NCI-H2196 (cell line): ENCODE data around the gene GATAD1.
"Not testable (repeated sequence)": the region's sequence is repeated elsewhere in the genome, so short reads cannot be mapped to it uniquely, and the experiment has no call there.

Source experiments
- DNase-seq: peaks from one replicate; lab custom pipeline; 2025; ENCODE audit not compliant: unreplicated experiment; lab: John Stamatoyannopoulos, UW

Gene GATAD1

DNA sequence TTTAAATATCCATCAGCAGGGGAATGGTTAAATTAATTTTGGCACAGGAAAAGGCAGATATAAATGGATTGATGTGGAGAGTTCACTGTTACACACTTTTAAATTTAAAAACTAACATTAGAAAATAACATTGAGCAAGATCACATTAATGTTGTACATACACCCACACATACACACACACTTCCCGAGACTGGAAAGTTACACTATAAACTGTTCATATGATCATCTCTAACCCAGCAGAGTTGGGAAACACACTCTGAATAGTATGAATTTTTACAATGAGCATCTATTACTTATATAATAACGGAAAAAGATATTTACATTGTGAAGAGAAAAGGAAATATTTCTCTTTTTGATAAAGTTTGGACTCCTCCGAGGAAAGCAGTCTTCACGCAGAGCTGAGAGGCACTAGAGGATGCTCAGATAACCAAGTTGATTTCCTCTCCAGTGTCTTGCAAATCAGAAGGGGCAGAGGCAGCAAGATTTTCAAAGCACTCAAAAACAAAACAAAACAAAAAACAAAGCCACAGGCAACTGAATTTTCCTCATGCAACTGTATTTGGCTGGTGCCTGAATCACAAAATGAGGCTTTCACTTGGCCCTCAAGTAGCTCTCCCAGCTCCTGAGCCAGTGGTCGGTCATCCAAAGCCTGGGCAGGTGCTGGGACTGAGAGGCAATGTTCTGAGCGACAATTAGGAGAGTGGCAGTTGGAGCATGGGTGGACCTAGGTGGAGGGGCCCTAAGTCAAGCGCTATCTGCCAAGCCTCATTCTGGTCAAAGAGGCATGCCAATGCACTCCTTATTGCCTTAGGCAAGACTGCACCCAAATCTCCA lies 10.5 kb upstream of the GATAD1 start:
- DNase-seq: no peak

DNA sequence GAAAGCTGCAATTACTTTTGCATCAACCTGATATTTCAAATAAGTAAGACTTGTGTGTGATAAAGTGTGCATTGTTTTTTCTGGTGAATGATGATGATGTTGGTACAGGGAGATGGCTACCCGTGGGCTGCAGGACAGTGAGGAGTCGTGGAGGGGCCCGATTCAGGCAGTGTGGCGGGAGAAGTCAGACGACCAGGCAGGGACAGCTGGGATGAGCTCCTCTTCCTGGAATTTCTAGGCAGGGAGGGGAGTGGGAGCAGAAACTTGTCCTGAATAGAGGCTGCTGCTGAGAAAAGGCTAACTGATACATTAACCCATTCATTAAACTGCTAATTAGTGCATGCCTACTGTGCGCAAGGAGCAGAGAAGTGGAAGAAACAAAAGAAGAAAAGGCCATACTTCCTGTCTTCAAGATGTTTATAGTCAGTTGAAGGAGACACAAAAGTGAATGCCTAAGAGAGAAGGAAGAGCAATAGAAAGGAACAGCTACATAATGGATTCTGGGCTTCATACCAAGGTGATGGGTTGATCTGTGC lies 9.3 kb upstream of the GATAD1 start:
- DNase-seq: no peak

DNA sequence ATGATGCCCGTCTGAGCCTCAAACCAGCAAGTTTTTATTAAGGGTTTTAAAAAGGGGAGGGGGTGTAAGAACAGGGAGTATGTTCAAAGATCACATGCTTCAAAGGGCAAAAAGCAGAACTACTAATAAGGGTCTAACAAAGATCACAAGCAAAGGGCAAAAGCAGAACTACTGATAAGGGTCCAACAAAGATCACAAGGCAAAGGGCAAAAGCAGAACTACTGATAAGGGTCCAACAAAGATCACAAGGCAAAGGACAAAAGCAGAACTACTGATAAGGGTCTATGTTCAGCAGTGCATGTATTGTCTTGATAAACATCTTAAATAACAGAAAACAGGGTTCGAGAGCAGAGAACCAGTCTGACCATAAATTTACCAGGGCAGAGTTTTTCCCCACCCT lies 4.6 kb upstream of the GATAD1 start:
- DNase-seq: not testable (repeated sequence)

DNA sequence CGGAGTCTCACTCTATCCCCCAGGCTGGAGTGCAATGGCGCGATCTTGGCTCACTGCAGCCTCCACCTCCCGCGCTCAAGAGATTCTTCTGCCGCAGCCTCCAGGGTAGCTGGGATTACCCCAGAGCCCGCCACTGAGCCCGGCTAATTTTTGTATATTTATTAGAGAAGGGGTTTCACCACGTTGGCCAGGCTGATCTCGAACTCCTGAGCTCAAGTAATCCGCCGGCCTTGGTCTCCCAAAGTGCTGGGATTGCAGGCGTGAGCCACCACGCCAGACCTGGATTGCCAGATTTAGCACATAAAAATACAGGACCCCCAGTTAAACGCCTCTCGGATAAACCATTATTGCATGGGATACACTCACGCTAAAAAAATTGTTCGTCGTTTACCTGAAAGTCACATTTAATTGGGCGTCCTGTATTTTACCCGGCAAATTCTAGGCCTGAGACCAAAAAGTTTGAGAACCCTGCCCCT lies 375 bp upstream of the GATAD1 start:
- DNase-seq: no peak

GRCh38 chr7:92448205-92448747 lies 994 bp downstream of the GATAD1 start:
- DNase-seq: peak; percentile 73

- DNase-seq: no peak
These were observed 4.4 kb downstream of the GATAD1 start for GRCh38 chr7:92451645-92452044.

DNA sequence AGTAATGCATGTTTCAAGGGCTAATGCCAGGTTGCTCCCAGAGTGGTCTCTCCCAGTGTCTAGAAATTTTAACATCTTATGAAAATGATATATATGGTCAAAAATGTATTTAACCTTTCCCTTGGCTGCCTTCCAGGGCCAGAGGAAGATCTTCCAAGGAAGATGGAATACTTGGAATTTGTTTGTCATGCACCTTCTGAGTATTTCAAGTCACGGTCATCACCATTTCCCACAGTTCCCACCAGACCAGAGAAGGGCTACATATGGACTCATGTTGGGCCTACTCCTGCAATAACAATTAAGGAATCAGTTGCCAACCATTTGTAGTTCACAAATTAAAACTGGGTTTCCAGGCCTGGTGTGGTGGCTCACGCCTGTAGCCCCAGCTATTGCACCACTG lies 9.0 kb downstream of the GATAD1 start:
- no peak for DNase-seq

- DNase-seq: no peak
These were observed 12.8 kb downstream of the GATAD1 start for GRCh38 chr7:92460109-92460508.

GRCh38 chr7:92460510-92460909 lies 13.2 kb downstream of the GATAD1 start:
- DNase-seq: no peak

DNA sequence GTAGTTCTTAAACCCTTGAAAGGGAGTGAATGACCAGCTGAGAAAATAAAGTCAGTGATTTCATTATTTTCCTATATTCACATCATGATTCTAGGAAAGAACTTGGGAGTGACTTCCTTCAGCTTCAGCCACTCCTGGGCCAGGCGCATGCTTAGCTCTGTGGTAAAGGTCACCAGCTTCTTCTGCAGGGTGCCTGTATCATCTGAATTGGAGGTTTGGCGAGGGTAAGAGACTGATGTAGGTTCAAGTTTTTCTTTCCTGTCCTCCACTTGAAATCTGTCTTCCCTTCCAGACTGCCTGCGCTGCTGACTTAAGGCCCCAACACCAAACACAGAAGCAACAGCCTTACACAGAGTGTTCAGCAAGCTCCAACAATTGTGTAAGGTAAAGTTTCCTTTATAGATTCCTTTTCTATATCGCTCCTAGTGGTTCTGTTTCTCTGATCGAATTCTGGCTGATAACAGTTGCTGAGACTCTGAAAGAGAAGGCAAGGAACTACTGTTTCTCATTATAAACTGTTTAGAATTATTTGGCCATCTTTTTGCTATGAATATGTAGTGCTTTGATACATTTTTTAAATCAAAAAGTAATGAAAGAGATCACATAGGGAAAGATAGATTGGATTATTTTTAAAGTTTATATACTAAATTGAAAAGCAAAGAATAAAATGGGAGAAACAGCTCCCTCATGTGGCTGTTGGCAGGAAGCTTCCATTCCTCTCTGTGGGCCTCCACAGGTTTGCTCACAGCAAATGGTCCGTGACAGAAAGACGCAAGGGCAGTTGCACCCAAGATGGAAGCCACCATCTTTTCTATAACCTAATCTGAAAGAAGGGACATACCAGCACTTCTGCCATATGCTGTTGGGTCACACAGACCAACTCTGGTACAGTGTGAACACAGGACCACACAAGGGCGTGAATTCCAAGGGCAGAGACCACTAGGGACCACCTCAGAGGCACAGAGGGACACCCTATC lies 14.0 kb downstream of the GATAD1 start:
- peak; percentile 72 for DNase-seq

DNA sequence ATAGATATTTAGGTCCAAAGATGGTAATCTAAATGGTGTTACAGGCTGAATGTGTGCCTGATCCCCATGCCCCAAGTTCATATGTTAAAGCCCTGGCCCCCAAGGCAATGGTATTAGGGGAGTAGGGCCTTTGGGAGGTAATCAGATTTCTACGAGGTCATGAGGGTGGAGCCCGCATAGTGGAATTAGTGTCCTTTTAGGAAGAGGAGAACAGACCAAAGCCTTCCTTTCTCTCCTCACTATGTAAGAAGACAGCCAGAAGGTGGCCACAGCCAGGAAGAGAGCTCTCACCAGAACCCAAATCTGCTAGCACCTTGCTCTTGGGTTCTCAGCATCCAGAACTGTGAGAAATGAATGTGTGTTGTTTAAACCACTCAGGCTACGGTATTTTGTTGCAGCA lies 15.3 kb downstream of the GATAD1 start:
- DNase-seq: no peak

DNA sequence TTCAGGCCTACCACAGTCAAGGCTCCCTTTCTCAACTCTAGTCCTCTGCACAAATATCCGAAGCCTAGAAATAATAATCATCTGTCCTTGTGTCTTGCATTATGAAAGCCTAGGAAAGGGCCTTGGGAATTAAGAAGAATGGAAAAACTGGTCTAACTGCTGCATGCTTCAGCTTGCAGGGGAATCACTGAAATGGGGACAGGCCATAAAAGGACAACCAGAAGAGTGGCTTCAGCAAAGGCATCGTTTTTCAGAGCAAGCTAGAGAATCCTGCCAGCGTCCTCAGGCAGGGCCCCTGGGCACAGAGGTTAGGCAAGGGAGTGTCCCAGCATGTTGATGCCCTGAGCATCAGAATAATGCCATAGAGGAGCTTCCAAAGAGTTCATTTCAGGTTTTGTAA lies 17.2 kb downstream of the GATAD1 start:
- DNase-seq: no peak

- no peak for DNase-seq
These were observed 19.4 kb downstream of the GATAD1 start for GRCh38 chr7:92466682-92467081.

DNA sequence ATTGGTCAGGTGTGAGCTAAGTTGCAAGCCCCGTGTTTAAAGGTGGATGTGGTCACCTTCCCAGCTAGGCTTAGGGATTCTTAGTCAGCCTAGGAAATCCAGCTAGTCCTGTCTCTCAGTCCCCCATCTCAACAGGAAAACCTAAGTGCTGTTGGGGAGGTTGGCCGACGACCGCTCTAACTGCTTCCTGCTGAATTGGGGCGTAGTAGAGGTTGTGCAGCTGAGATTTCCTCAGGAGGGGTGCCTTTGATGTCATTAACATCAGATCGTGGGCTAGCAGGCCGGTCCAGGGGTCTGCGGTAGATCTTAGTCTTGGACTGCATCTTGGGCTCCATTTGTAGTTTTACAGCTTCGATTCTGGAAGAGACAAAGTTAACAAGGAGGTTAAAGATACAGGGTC lies 21.3 kb downstream of the GATAD1 start:
- not testable (repeated sequence) for DNase-seq

DNA sequence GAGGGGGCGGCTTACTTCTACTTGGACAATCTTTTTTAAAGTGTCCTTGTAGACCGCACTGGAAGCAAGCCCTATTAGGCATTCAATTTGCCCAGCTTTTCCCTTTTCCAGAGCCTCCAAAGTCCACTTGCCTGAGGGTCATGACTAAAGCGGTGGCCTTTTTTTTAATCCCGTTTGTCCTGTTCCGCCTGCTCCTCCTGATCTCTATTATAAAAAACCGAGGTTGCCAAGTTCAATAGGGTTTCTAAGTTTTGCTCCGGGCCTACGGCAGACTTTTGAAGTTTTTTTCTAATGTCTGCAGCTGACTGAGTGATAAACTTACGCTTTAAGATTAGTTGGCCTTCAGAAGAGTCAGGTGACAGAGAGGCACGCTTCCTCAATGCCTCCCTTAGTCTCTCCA lies 26.7 kb downstream of the GATAD1 start:
- DNase-seq: not testable (repeated sequence)

GRCh38 chr7:92475261-92475770 lies 28.0 kb downstream of the GATAD1 start:
- DNase-seq: not testable (repeated sequence)

DNA sequence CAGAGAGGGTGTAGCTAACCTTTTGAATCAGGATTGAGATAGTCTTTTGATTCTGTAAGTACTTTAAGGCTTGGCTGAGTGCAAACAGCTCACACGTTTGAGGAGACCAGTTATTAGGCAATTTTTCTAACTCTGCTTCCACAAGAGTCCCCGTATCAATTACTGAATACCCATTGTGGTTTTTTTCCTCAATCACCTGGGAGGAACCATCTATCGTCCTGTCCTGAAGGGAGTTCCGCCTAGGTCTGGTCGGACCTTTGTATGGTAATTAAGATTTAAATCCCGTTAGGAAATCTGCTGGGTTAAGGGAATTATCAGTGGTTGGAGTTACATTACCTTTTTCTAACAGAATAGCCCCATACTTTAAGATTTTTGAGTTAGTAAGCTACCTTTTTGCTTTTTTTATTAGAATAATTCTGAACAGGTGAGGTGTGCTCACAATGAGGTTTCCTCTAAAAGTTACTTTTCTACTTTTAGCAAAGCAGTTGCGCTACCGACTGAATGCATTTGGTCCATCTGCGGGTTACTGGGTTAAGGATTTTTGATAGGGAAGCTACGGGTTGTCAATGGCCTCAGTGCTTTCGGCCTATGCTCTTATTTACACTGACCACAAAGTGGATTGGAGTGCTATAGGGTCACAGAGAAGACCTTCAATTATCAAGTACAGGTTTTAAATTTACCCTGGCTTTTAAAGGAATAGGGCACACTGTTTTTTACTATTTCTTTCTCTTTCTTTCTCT lies 28.7 kb downstream of the GATAD1 start:
- DNase-seq: not testable (repeated sequence)

DNA sequence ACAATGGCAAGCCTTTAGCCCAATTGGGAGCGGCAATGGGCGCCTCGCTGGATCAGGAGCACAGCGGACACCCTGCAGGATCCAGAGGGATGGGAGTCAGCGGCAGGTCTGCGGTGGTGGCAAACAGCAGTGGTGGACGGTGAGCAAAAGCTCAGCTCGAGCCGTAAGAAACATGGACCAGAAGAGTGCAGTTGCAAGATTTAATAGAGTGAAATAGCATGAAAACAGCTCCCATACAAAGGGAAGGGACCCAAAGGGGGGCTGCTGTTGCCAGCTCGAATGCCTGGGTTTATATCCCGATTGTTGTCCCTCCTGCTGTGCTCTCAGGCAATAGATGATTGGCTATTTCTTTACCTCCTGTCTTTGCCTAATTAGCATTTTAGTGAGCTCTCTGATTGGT lies 30.4 kb downstream of the GATAD1 start, which contains the start of gene ERVW-1:
TSS of gene ERVW-1 (minus strand) at position 266 of the 400 bp plus-strand sequence. CDS start 7,565 bp downstream, outside the sequence.
- not testable (repeated sequence) for DNase-seq

DNA sequence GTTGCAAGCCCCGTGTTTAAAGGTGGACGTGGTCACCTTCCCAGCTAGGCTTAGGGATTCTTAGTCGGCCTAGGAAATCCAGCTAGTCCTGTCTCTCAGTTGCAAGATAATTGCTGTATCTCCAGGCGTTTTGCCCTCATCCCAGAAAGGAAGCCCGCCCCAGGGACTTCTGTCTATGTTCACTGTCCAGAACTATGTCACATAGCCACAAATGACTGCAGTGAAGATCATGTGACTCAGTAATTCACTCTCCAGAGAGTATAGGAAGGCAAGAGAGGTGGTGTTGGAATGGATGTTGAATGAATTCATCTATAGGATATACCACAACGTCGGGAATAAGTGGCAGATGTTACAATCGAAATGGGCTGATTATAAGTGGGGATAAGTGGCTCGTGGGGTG lies 30.8 kb downstream of the GATAD1 start:
- no peak for DNase-seq

DNA sequence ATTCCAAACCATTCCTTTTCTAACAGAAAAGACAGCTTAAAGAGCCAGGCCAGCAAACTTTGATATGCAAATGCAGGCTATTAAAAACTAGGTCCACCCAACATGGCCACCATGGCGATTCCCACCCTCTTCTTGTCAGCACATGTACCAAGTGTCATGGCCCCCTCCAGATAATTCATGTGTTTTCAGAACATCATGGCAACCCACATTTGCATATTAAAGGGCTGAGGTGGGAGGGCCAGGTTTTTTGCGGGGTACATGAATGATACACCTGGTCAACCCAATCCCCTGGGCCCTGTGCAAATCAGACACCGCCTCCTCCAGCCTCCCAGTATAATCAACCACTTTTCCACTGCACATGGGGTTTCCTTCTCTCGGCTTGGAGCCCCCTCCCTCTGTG lies 31.4 kb downstream of the GATAD1 start:
- no peak for DNase-seq
